RWPE2 (cell line): ENCODE data around the gene RCN2.

Source experiments
- ATAC-seq: fragments of 200-7000 bp; cut with Tn5 transposase; 3 replicates; pipeline ENCODE4 v1.9.1; 2021; ENCODE audit warnings: low read depth
- DNase-seq: peaks from one replicate; pipeline ENCODE4 v3.0.0-alpha.2; 2020; ENCODE audit warnings: low spot score
- H3K27ac ChIP-seq: fragments of 450-650 bp; 2 replicates; pipeline ENCODE4 v1.5.1; 2017; ENCODE audit warnings: mild to moderate bottlenecking; ENCODE audit not compliant: poor library complexity, severe bottlenecking
- H3K27me3 ChIP-seq: fragments of 250-450 bp; sonication (Bioruptor Pico); 2 replicates; pipeline ENCODE4 v1.5.1; 2021; ENCODE audit warnings: mild to moderate bottlenecking, moderate library complexity; ENCODE audit not compliant: insufficient read depth, poor library complexity, severe bottlenecking
- H3K36me3 ChIP-seq: fragments of 250-450 bp; sonication (Bioruptor Pico); 2 replicates; pipeline ENCODE4 v1.5.1; 2020; ENCODE audit warnings: low read depth, mild to moderate bottlenecking, moderate library complexity
- H3K4me1 ChIP-seq: fragments of 250-450 bp; sonication (Bioruptor Pico); 2 replicates; pipeline ENCODE4 v1.5.1; 2021; ENCODE audit warnings: mild to moderate bottlenecking, moderate library complexity; ENCODE audit not compliant: insufficient read depth, poor library complexity, severe bottlenecking
- H3K4me3 ChIP-seq: fragments of 250-450 bp; sonication (Bioruptor Pico); 2 replicates; pipeline ENCODE4 v1.5.1; 2021; ENCODE audit warnings: mild to moderate bottlenecking, moderate library complexity; ENCODE audit not compliant: severe bottlenecking
- H3K9me3 ChIP-seq: fragments of 250-450 bp; sonication (Bioruptor Pico); 2 replicates; pipeline ENCODE4 v1.5.1; 2021; ENCODE audit warnings: mild to moderate bottlenecking, moderate library complexity; ENCODE audit not compliant: severe bottlenecking
- TF ChIP-seq, protein P1 (sequence below): fragments of 450-650 bp; IDR thresholded peaks from one replicate; pipeline ENCODE4 v1.5.1; 2017; ENCODE audit warnings: mild to moderate bottlenecking, moderate library complexity; ENCODE audit not compliant: poor library complexity, severe bottlenecking

The RCN2 gene

DNA sequence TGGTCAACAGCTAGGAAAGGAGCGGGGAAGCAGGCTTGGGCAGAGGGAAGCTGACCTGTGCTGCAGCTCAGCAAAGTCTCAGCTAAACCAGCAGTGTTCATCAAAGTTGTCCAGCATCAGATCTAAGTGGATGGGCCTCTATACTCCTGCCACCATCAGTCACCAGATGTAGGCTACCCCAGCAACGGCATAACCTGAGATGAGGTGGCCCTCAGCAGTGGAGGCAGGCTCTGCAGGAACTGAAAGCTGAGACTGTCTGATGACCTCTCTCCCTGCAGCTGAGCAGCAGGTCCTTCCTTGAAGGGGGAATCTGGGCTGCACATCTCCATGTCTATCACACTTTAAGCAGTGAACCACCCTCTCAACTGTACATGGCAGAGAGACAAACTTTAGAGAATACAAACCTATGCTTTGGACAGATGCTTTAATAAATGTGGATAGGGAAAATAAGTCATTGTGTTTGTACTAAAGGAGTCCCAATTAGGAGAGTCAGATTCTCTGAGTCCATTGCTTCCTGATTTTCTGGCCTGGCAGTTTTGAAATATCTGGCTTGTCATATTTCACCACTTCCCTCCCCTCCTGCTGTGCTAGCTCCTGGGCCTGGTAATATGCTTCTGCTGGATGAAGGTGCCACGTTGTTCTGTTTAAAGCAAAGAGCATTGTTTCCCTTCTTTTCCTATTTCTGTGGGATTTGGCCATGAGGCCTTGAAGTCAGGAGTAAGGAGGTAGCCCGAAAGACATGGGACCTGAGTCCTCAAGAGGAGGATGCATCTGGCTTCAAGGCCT lies 52.2 kb downstream of the RCN2 start:
- DNase-seq (no peak), ATAC-seq (peak; percentile 31; the same call in 2 of the 3 replicates)
- no peaks in the 10 kb centered on the region for H3K27me3 ChIP-seq
- no peaks in the 10 kb centered on the region for H3K36me3 ChIP-seq
- H3K4me3 ChIP-seq: no peak overlapping the region
- H3K4me1 ChIP-seq: no peaks in the 10 kb centered on the region
- no peak overlapping the region for H3K27ac ChIP-seq
- no peaks in the 10 kb centered on the region for H3K9me3 ChIP-seq
- TF ChIP-seq, protein P1, sequence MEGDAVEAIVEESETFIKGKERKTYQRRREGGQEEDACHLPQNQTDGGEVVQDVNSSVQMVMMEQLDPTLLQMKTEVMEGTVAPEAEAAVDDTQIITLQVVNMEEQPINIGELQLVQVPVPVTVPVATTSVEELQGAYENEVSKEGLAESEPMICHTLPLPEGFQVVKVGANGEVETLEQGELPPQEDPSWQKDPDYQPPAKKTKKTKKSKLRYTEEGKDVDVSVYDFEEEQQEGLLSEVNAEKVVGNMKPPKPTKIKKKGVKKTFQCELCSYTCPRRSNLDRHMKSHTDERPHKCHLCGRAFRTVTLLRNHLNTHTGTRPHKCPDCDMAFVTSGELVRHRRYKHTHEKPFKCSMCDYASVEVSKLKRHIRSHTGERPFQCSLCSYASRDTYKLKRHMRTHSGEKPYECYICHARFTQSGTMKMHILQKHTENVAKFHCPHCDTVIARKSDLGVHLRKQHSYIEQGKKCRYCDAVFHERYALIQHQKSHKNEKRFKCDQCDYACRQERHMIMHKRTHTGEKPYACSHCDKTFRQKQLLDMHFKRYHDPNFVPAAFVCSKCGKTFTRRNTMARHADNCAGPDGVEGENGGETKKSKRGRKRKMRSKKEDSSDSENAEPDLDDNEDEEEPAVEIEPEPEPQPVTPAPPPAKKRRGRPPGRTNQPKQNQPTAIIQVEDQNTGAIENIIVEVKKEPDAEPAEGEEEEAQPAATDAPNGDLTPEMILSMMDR: no peak

DNA sequence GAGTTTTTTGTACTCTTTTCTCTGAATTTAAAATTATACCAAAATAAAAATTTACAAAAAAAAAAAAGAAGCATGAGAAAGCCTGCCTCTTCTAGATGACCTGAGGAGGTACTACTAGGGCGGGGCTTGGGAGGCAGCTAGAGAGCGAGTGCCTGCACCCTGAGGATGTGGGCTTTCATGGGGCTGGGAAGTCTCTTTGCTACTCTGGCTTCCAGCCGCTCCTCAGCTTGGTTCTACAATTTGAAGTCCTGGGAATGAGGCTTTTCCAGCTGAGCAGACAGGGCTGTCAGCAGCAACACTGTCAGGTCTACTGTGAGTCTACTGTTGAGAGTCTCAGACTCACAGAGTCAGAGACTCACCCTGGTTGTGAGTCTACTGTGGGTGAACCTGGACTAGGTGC lies 55.2 kb downstream of the RCN2 start:
- Histone ChIP-seq H3K36me3 (no peaks in the 10 kb centered on the region), H3K27ac (no peak overlapping the region), H3K4me1 (no peaks in the 10 kb centered on the region), H3K4me3 (no peak overlapping the region), H3K27me3 (no peaks in the 10 kb centered on the region), H3K9me3 (no peaks in the 10 kb centered on the region)
- TF ChIP-seq, protein P1: no peak
- no peak; the same call in 2 of the 3 replicates for ATAC-seq
- peak; percentile 20 for DNase-seq

DNA sequence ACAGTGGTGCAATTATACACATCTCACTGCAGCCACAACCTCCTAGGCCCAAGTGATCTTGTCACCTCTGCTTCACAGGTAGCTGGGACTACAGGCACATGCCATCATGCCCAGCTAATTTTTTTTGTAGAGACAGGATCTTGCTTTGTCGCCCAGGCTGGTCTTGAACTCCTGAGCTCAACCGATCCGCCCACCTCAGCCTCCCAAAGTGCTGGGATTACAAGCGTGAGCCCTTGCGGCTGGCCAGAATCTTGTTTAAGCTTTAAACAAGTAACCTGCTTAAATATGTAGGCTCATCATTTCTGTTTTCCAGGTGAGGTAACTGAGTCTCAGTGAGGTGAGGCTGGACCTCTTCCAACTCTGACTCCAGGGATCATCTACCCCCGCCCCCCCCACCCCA lies 55.7 kb downstream of the RCN2 start:
- ATAC-seq: no peak
- DNase-seq: peak; percentile 41
- no peak overlapping the region for H3K4me3 ChIP-seq

DNA sequence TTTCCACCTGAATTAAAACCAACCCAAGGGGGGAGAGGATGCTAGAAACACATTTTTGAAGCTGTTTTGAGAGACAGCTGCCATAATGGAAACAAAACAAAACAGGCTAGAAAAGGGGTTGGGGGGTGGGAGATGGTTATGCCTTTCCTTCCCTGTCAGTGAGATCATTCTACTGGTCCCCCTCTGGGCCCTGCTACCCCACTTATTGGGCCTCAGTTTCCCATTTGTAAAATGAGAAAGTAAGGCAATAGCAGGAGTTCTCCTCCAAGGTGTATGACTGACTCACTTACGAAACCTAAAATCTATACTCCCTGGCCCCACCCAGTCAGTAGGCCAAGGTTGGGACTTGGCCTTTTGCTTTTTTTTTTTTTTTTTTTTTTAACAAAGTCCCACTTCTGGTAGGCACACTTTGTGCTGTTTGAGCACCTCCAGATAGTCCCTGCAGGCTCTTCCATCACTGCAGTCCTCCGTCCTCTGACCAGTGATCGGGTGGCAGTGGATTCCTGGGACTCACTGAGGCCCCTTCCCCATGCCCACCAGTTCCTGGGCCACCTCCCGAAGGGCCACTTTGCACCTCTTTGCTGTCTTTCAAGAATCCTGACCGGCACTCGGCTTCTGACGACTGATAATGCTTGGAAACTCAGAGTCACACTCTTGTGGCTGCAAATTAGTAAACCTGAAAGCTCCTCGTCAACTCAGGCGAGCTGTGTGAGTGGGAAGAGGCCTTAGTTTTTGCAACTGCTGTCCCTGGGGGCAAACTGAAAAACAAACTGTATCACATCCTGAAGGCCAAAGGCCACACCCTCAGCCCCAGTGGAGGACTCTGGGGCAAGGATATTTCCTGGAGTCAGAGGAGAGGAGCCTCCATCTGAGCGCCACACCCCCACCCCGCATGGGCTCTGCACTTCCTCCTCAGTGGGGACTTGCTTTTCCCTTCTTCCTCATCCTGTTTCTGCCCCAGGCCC lies 56.6 kb downstream of the RCN2 start:
- TF ChIP-seq, protein P1: no peak
- peak; percentile 43 for DNase-seq

More for the DNA sequence above, 55.7 kb downstream of the RCN2 start:
- Histone ChIP-seq H3K9me3 (no peaks in the 10 kb centered on the region), H3K36me3 (no peaks in the 10 kb centered on the region), H3K27ac (no peak overlapping the region), H3K4me1 (no peaks in the 10 kb centered on the region), H3K27me3 (no peaks in the 10 kb centered on the region)
- TF ChIP-seq, protein P1: no peak

More for the DNA sequence above, 56.6 kb downstream of the RCN2 start:
- H3K9me3 ChIP-seq: no peaks in the 10 kb centered on the region
- no peak overlapping the region for H3K27ac ChIP-seq
- H3K27me3 ChIP-seq: no peaks in the 10 kb centered on the region
- no peaks in the 10 kb centered on the region for H3K36me3 ChIP-seq
- no peak for ATAC-seq
- no peak overlapping the region for H3K4me3 ChIP-seq
- no peaks in the 10 kb centered on the region for H3K4me1 ChIP-seq
